Activated CD8-positive, alpha-beta memory T cell treated with anti-CD3 and anti-CD28 coated beads for 48 hours (primary cell): ENCODE results near the gene CSRP3.

Experiments
- DNase-seq, 3 experiments: peaks; one replicate each; pipeline ENCODE4 v3.0.0-alpha.2; 2020; ENCODE audit warnings: low read depth in 2 of 3, low spot score in 2 of 3

Gene CSRP3

GRCh38 chr11:19226378-19227195, 24.8 kb upstream of the CSRP3 start:
- no peak for DNase-seq

GRCh38 chr11:19225581-19225980, 23.8 kb upstream of the CSRP3 start:
- DNase-seq: no peak

- no peak for DNase-seq
Measured at GRCh38 chr11:19225123-19225522, 23.3 kb upstream of the CSRP3 start.

DNA sequence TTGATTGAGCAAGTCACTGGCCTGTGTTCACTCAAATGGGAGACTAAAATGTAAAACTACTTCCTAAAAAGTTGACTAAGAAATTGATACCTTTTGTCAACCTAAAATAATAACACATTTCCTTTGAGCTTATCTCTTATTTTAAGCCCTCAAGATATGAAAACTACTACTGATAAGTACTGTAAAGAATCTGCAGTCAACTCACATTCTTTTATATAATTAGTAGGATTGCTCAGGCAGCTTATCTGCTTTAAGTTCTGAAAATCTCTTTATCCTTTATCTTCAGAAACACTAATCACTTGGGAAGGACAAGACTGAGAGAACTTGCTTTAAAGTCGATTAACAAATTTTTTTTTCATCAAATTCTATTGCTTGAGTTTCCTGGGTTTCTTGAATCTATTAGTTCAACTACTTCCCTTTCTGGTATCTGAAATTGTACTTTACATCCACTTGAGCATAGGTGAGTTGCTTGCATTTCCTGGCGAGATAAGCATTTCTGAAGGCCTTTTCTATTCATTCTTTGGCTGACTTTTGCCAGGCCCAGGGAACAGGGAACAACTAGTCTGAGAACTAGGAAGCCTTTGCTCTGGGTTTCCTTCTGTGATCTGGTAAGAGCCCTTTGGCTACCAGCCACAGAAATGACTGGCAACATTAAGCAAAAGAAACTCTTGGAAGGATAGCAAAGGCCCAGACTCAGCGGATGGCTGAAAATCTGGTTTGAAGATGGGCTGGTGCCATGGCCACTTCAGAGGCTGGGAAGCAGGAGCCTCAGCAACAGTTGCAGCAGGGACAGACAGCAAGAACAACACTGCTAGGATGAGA, 19.3 kb upstream of the CSRP3 start:
- no peak for DNase-seq

- no peak for DNase-seq
Measured at GRCh38 chr11:19218786-19219460, 17.1 kb upstream of the CSRP3 start.

DNA sequence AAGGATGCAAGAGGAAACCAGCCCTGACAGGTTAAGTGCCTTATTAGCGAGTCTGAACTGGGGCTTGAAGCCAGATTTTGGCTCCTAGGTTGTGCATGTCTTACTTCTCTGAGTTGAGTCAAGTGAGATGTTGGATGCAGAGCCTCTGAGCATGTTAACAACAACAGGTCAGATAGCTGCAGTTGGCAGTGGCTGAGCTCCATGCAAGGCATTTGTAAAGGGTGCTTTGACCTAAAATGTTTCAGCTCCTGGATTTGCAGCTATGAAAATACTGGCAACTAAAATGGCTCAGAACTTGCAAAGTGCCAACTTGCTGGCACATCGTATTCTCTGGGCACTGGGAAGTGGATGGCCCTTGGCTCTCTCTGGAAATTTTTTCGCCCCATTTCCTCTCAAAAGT, 16.4 kb upstream of the CSRP3 start:
- no peak for DNase-seq

GRCh38 chr11:19216709-19217374, 15.1 kb upstream of the CSRP3 start:
- no peak for DNase-seq

GRCh38 chr11:19216021-19216420, 14.2 kb upstream of the CSRP3 start:
- DNase-seq: no peak

DNA sequence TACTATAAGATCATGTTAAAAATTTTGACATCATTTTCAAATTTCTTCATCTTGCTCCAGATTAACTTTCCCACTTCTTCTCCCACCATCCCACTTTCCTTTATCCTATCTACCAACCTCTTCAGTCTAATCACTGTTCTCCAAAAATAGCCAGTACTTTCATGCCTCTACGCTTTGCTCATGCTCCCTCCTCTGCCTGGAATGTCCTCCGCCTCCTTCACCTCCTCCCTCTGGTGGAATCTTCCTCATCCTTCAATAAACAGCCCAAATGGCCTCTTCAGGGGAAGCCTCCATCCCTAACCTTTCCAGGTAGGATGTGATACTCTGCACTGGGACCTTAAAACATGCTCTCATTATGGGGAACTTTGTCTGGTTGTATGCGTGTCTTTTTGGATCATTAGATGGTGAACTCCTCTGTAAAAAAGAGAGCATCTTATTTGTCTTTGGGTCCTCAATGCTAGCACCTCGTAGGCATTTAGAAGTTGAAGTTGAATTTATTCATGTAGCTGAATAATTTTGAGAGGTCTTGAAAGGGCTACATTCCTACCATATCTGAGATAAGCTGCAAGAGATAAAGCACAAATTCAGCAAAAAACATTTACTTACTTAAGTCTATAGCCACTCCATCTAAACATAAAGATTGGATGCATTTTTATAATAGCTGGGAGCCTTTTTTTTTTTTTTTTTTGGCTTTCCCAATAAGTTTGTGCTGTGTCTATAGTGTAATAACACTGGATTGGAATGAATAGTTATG, 8.0 kb upstream of the CSRP3 start:
- DNase-seq: no peak

DNA sequence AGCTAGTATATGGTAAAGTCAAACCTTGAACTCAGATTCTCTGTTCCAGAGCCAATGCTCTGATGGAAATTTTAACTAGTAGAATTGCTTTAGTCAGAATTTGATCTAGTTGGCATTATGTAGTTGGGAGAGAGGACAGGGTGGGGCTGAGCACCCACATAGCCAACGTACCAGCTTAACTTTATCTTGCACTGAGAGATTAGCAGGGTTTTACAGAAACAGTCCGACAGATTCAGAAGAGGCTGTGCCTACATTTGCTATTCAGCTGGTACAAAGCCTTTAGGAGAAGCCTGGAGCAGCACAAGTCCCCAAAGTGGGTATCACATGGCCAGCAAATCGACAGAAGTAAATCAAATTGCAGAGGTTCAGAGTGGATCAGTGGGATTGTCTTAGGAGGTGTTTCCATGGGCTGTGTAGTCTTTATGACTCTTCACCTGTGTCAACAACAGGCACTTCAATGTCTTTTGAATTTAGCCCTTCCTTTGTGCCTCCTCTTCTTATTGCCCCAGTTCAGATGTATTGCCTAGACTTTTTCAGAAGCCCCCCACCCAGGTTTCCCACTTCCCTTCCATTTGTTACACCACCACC, 7.3 kb upstream of the CSRP3 start:
- no peak for DNase-seq

DNA sequence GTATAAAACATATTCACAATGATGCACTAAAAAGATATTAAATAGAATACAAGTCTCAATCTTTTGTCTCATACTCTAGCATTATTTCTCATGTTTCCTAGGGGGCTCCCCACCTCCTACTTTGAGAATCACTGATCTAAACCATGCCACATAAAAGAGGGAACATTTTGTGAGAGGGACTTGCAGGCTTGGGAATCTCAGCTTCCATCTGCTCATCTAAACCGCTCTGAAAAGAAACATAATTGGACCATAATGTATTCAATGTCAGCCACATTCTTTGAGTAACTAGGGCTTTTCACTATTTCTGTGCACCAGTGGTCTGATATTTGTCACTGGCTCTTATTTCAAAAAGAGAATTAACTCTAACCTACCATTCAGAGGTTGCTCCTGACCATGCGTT, 6.4 kb upstream of the CSRP3 start:
- no peak for DNase-seq

- no peak for DNase-seq
Measured at GRCh38 chr11:19204836-19205235, 3.1 kb upstream of the CSRP3 start.

DNA sequence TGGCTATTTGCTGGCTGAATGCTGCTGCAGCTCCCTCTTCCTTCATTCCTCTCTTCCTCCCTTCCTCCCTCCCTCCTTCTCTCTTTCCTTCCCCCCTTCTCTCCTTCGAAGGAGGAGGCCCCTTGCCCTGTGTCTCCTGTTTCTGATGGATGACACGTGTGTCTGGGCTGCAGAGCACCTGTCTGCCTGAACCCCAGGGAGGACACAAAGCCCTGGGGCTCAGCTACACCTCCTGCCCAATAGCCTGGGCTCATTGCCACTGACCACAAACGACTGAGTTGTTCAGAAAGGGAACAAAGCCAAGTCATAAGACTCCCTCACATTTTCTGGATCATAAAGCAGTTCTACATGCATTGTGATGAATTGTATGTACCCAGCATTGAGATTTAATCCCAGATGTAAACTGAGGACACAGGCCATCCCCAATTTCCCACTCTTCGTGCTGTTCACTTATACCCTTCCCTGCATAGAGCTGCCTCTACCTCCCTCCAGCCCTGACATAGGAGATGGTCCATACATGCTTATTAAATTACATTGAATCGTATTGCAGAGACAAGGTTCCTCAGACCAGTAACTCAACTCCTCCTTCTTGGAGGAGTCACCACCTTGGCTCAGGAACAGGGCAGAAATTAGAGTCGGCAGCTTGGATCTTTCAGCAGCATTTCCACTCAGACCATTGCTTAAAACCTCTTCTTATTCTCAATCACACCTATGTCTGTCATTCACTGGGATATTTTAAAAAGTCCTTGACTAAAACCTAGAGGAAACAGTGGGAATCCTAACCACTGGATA, 1.2 kb downstream of the CSRP3 start:
- DNase-seq: no peak

- no peak for DNase-seq
Measured at GRCh38 chr11:19199771-19200170, 2.0 kb downstream of the CSRP3 start.

GRCh38 chr11:19199048-19199447, 2.7 kb downstream of the CSRP3 start:
- DNase-seq: no peak

GRCh38 chr11:19196432-19196831, 5.4 kb downstream of the CSRP3 start:
- no peak for DNase-seq

- no peak for DNase-seq
Measured at GRCh38 chr11:19194620-19195308, 7.0 kb downstream of the CSRP3 start.

- no peak for DNase-seq
Measured at GRCh38 chr11:19193916-19194315, 7.9 kb downstream of the CSRP3 start.
